HS-5 (cell line): Measurements from ENCODE around the gene N4BP3.

ENCODE experiments used
- DNase-seq: peaks from one replicate; pipeline ENCODE4 v3.0.0-alpha.2; 2012; ENCODE audit warnings: low read depth

The N4BP3 gene

DNA sequence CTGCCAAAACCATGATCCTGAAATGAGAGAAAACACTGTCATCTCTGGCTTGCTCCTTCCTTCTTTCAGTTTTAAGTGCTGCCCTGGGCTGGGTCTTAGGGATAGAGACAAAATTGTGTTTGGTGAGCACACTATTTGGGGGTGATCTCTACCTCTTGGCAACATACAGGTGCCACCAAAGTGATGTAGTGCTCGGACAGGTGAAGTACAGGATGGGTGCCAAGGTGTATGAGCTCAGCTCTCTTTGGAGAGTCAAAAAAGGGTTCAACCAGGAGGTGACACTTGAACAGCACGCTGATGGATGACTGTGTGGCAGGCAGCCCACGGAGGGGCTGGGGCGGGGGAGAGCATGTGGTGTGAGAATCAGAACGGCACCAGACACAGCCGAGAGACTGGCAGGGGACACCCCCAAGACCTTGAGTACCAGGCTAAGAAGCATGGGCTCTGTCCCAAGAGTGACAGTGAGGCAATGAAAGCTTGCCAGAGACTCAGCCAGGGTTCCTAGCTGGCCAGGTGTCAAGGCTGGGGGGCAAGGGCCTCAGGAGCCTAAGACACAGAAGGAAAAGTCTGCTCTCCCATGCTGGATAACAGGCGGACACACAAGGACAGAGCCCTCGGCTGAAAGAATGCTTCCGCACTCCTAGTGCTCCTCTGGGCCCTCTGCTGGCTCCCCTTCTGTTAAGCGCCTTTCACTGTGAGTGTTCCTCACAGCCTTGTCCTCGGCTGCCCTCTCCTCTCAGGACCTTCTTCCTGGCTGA, 37.8 kb downstream of the N4BP3 start:
- no peak for DNase-seq

GRCh38 chr5:178152491-178153444, 39.4 kb downstream of the N4BP3 start:
- DNase-seq = no peak

- DNase-seq = peak; percentile 98
Observed at GRCh38 chr5:178153530-178154340, 40.4 kb downstream of the N4BP3 start, which contains the start of gene NHP2. TSS of gene NHP2 (minus strand) at chr5:178153885. CDS start at chr5:178153817, 68 bp downstream.

DNA sequence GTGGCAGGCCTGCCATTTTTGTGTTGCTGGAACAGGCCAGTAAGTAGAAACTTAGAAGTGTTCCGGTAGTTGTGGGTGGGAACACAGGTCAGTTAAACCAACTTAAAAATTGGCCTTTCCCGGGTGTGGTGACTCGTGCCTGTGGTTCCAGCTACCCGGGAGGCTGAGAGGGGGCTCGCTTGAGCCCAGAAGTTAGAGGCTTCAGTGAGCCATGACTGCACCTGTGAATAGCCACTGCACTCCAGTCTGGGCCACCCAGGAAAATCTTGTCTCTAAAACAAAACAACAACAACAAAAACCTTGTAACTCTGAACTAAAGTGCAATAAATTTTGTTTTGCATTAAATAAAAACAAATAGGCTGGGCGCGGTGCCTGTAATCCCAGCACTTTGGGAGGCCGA, 41.7 kb downstream of the N4BP3 start:
- no peak for DNase-seq

DNA sequence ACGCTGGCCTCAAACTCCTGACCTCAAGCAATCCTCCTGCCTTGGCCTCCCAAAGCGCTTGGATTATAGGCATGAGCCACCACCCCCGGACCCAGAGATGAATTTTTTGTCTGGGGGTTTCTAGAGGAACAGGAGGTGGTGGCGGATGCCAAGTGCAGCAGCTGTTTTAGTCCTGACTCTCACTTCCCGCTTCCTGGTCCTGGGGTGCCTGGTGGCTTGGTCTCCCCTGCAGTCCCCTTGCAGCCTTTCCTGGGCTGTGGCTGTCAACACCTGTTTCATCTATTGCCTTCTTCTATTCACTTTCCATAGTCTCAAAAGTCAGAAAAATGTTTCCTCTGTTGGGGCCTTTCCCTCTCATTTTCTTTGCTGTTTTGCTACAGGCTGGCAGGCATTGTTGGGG, 46.8 kb downstream of the N4BP3 start:
- no peak for DNase-seq

- no peak for DNase-seq
Observed at GRCh38 chr5:178162481-178162880, 49.1 kb downstream of the N4BP3 start.

DNA sequence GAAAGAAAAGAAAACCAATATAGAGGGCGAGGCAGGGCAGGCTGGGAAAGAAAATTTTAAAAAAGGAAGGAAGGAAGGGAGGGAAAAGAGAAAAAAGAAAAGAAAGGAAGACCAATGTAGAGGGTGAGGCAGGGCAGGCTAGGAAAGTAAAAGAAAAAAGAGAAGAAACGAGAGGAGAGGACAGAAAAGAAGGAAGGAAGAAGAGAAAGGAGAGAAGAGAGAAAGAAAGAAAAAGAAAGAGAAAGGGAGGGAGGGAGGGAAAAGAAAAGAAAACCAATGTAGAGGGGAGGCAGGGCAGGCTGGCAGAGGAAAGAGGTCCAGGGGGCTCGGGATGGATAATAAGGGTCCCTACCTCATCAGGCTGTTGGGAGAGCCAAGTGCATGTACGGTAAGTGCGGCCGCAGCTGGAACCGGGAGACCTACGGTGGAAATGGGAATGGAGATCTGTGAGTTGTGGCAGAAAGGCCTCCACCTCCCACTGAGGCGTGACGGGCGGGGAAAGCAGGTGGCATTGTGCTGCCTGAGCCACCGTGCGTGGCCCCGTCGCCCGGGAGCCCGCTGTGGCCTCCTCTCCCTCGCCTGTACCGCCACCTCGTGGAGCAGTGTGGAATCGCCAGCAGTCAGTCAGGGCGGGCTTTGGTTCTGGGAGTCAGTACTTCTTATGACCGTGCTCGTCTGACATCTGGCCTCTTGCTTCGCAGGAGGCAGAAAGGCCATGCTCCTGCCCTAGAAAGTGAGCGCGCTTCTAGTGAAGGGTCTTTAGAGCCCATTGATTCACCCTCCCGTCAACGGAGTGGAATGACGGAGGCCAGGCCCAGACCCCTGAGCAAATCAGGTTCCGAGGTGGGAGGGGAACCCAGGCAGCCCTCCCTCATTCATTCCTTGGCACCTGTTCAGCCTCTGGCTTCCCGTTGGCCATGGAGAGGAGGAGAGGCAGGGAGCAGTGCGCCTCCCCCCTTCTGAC, 50.7 kb downstream of the N4BP3 start:
- DNase-seq = no peak

DNA sequence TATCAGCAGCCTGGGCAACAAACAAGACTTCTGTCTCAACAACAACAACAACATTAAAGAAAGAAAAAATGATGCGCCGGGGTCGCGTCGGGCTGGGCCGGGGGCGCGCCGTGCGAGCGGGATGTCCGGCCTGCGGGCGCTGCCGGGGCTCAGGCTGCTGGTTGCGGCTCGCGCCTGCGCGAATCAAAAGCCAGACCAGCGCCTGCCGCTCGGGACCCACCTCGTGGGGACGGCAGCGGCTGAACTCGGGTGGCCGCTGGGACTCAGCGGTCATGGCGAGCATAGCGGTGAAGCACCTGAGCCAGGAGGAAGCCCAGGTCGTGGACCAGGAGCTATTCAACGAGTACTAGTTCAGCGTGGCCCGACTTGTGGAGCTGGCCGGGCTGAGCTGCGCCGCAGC, 52.2 kb downstream of the N4BP3 start:
- no peak for DNase-seq

GRCh38 chr5:178170455-178170854, 57.1 kb downstream of the N4BP3 start:
- no peak for DNase-seq

- DNase-seq = no peak
Observed at GRCh38 chr5:178174456-178174855, 61.1 kb downstream of the N4BP3 start.
